Osteoblast (primary cell): ENCODE data around the gene ADGRA1. TPM values are rescaled to one million over a fixed set of nuclear protein-coding genes. Genes with fewer than 3 reads are reported as not detected.

Experiments used
- DNase-seq: peaks from one replicate; pipeline ENCODE4 v3.0.0; 2011; ENCODE audit warnings: low spot score, mixed read lengths; ENCODE audit not compliant: insufficient read length; ENCODE audit errors: missing footprints
- H2AFZ ChIP-seq: 2 replicates; pipeline ENCODE4 v1.6.0; 2011; ENCODE audit warnings: mild to moderate bottlenecking, low read length
- H3K27ac ChIP-seq: 2 replicates; pipeline ENCODE4 v1.5.1; 2011; ENCODE audit warnings: mild to moderate bottlenecking, low read depth, low read length, moderate library complexity
- H3K27me3 ChIP-seq: 2 replicates; pipeline ENCODE4 v1.6.0; 2012; ENCODE audit warnings: mild to moderate bottlenecking, control low read depth, inconsistent platforms, low read length, moderate library complexity; ENCODE audit not compliant: insufficient read depth
- H3K36me3 ChIP-seq: 2 replicates; pipeline ENCODE4 v1.5.1; 2011; ENCODE audit warnings: mild to moderate bottlenecking, low read length, control low read depth, moderate library complexity; ENCODE audit not compliant: insufficient read depth
- H3K4me1 ChIP-seq: 2 replicates; pipeline ENCODE4 v1.5.1; 2011; ENCODE audit warnings: mild to moderate bottlenecking, low read length, control low read depth, moderate library complexity; ENCODE audit not compliant: insufficient read depth
- H3K4me2 ChIP-seq: 2 replicates; pipeline ENCODE4 v1.6.0; 2011; ENCODE audit warnings: mild to moderate bottlenecking, low read length; ENCODE audit not compliant: insufficient read depth
- H3K4me3 ChIP-seq: fragments of 200-600 bp; sonication (generic); 3 replicates; pipeline ENCODE4 v1.5.1; 2012; ENCODE audit warnings: mild to moderate bottlenecking, low read length, inconsistent platforms; ENCODE audit not compliant: insufficient read depth
- H3K79me2 ChIP-seq: 2 replicates; pipeline ENCODE4 v1.6.0; 2012; ENCODE audit warnings: mild to moderate bottlenecking, low read length, control low read depth, inconsistent platforms; ENCODE audit not compliant: insufficient read depth
- H3K9me3 ChIP-seq: 2 replicates; pipeline ENCODE4 v1.5.1; 2011; ENCODE audit warnings: low read depth, low read length, control low read depth
- H4K20me1 ChIP-seq: 2 replicates; pipeline ENCODE4 v1.6.0; 2012; ENCODE audit warnings: mild to moderate bottlenecking, low read length, control low read depth; ENCODE audit not compliant: insufficient read depth
- total RNA-seq: library from RNA; depleted of rRNA; stranded (reverse); fragments of >200 nt; gene quantifications from 2 replicates; pipeline ENCODE4 v1.2.3, GENCODE V29; 2012
- TF ChIP-seq, protein P1 (sequence below): IDR thresholded peaks from 2 replicates; pipeline ENCODE4 v1.5.1; 2011; ENCODE audit warnings: mild to moderate bottlenecking, low read depth, low read length, moderate library complexity; ENCODE audit errors: extremely low read depth

The ADGRA1 gene
- total RNA-seq, 1 donor: not detected

DNA sequence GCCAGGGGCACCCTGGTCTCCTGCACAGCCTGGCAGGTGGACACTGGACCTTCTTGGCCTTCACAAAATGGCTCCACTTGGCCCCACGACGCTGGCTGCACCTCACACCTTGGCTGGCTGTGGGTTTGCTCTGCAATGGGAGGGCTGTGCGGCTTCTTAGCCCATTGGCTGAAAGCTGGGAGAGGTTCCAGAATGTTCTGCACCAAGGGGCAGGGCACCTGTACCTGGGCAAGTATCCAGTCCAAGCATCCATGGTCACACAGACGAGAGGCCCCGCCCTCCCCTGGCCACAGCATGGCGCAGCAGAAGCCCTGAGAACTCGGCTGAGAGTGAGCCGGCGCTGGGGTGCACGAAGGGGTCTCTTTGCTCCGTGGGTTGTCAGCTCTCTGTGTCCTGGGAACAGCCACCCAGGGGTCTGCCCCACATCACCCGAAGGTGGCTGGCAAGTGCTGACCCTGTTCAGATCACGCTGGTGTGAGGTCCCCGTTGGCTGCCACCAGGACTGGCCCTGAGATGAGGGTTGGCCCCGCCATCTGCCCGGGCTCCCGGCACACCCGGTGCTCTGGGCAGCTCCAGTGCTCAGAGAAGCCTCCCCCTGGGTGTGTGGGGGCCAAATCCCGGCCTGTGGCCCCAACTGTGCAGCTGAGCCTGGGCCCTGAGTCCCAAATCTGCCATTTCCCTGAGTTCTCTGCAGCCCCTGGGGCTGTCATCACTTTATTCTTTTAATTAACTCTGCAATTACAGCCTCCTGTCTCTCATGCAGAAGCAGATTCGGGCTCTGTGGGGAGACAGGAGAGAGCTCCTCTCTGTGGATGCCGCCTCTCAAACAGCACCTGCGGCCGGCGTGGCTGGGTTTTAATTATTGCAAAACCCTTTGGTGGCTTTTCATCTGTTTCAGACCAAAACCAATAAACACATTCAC lies 19.4 kb upstream of the ADGRA1 start:
- Histone ChIP-seq H3K79me2 (no peaks in the 10 kb centered on the region), H3K9me3 (no peaks in the 10 kb centered on the region), H3K4me3 (no peak overlapping the region), H3K36me3 (no peaks in the 10 kb centered on the region), H3K27me3 (peaks cover 4% of the 10 kb centered on the region), H3K4me1 (no peaks in the 10 kb centered on the region), H3K27ac (no peak overlapping the region), H4K20me1 (no peaks in the 10 kb centered on the region), H3K4me2 (no peak overlapping the region), H2AFZ (no peak overlapping the region)
- DNase-seq: no peak
- TF ChIP-seq, protein P1, sequence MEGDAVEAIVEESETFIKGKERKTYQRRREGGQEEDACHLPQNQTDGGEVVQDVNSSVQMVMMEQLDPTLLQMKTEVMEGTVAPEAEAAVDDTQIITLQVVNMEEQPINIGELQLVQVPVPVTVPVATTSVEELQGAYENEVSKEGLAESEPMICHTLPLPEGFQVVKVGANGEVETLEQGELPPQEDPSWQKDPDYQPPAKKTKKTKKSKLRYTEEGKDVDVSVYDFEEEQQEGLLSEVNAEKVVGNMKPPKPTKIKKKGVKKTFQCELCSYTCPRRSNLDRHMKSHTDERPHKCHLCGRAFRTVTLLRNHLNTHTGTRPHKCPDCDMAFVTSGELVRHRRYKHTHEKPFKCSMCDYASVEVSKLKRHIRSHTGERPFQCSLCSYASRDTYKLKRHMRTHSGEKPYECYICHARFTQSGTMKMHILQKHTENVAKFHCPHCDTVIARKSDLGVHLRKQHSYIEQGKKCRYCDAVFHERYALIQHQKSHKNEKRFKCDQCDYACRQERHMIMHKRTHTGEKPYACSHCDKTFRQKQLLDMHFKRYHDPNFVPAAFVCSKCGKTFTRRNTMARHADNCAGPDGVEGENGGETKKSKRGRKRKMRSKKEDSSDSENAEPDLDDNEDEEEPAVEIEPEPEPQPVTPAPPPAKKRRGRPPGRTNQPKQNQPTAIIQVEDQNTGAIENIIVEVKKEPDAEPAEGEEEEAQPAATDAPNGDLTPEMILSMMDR: no peak

DNA sequence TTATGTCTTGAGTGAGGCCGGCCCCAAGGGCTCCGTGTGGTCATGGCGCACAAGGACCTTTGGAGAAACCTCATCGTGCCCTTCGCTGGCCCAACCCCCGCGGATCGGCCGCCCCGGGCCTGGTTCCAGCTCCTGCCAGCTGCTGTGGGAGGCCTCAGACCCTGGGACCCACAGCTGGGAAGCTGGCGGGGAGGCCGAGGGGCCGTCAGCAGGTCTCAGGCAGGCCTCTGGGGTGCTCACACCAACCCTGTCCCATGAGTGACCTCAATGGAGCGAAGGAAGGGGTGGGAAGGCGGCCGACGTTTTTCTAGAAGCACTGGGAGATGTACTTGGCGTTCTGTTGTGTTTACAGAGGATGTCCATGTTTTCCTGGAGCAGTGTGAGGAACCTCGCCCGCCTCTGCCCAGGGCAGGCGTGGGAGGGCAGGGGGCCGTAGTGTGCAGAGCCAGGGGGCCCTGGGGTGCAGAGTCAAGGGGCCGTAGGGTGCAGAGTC lies 18.6 kb upstream of the ADGRA1 start:
- no peaks in the 10 kb centered on the region for H4K20me1 ChIP-seq
- no peaks in the 10 kb centered on the region for H3K9me3 ChIP-seq
- H3K27ac ChIP-seq: no peak overlapping the region
- H3K36me3 ChIP-seq: no peaks in the 10 kb centered on the region
- no peak overlapping the region for H3K4me2 ChIP-seq
- H3K4me1 ChIP-seq: no peaks in the 10 kb centered on the region
- H2AFZ ChIP-seq: no peak overlapping the region
- H3K27me3 ChIP-seq: peaks cover 4% of the 10 kb centered on the region
- no peak overlapping the region for H3K4me3 ChIP-seq
- H3K79me2 ChIP-seq: no peaks in the 10 kb centered on the region
- no peak for DNase-seq
- TF ChIP-seq, protein P1: no peak

DNA sequence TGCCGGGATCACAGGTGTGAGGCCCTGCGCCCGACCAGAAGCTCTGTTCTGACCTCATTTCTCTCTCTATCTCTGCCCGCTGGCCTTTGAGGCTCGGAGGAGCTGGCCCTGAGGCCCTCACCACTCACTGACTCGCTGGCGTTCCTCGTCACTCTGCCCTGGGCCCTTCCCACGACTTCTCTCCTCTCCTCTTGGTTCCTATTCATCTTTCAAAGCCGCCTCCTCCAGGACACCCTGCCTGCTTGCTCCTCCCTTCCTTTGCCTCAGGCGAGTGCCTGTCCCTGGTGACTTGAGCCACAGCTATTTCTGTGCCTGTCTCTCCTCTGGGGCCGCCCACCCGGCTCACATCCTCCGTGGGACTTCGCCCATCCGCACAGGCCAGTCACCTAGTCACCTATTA lies 17.3 kb upstream of the ADGRA1 start:
- no peaks in the 10 kb centered on the region for H3K36me3 ChIP-seq
- no peak overlapping the region for H3K4me3 ChIP-seq
- H3K27me3 ChIP-seq: peaks cover 4% of the 10 kb centered on the region
- H3K79me2 ChIP-seq: no peaks in the 10 kb centered on the region
- TF ChIP-seq, protein P1: no peak
- H2AFZ ChIP-seq: no peak overlapping the region
- no peak overlapping the region for H3K27ac ChIP-seq
- H3K4me1 ChIP-seq: no peaks in the 10 kb centered on the region
- no peaks in the 10 kb centered on the region for H4K20me1 ChIP-seq
- DNase-seq: no peak
- H3K9me3 ChIP-seq: no peaks in the 10 kb centered on the region
- no peak overlapping the region for H3K4me2 ChIP-seq

DNA sequence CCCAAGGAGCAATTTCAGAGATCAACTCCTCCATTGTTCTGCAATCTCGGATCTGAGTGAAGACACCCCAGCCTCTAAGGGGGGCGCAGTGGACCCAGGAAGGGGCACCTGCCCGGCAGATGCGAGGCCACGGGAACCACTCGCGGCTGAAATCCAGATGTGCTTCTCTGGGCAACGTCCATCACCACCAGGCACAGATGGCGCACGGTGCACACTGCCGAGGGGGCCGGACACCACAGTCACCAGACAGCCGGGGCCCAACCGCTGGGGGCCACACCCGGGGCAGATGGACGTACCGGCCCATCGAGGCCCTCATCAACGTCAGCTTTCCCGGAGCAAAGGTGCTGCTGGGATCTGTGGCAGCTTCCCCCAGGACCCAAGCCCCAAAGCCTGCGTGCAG lies 16.9 kb upstream of the ADGRA1 start:
- no peak overlapping the region for H3K27ac ChIP-seq
- no peaks in the 10 kb centered on the region for H3K4me1 ChIP-seq

More for the DNA sequence above, 16.9 kb upstream of the ADGRA1 start:
- TF ChIP-seq, protein P1: no peak
- H3K79me2 ChIP-seq: no peaks in the 10 kb centered on the region
- H2AFZ ChIP-seq: no peak overlapping the region
- no peaks in the 10 kb centered on the region for H3K36me3 ChIP-seq
- no peaks in the 10 kb centered on the region for H3K9me3 ChIP-seq
- no peak for DNase-seq
- H3K4me3 ChIP-seq: no peak overlapping the region
- peaks cover 4% of the 10 kb centered on the region for H3K27me3 ChIP-seq
- H4K20me1 ChIP-seq: no peaks in the 10 kb centered on the region
- no peak overlapping the region for H3K4me2 ChIP-seq
